Endothelial cell of umbilical vein (primary cell): ENCODE data around the gene RMI2. TPM values are rescaled to one million over a fixed set of nuclear protein-coding genes. Genes with fewer than 3 reads are reported as not detected.

Source experiments
- BruUV-seq: library from RNA; stranded (reverse); fragments of 400-500 nt; replicated peaks from 2 replicates; lab custom pipeline; 2021; lab: Mats Ljungman, UMichigan
- CTCF ChIA-PET: fragments of 300-600, 350-600 bp; sonication (Branson Sonifier 250); formaldehyde crosslinking; loops from one replicate; lab custom pipeline; 2021; ENCODE audit warnings: antibody characterized with exemption, inconsistent platforms; lab: Charles Lee
- POLR2A ChIA-PET: fragments of 300-600, 350-600 bp; sonication (Branson Sonifier 250); formaldehyde crosslinking; loops from one replicate; lab custom pipeline; 2021; ENCODE audit warnings: antibody characterized with exemption, inconsistent platforms; lab: Charles Lee
- DNase-seq: peaks from one replicate; pipeline ENCODE4 v3.0.0-alpha.2; 2011; ENCODE audit warnings: low read depth, low spot score
- FAIRE-seq: peaks from 2 replicates; lab custom pipeline; 2011; peaks lifted over from hg19 to GRCh38; lab: Jason Lieb, UNC
- H2AFZ ChIP-seq: 2 replicates; pipeline ENCODE4 v1.6.0; 2012; ENCODE audit warnings: low read depth, low read length, control low read depth, inconsistent platforms
- H3K27ac ChIP-seq: 2 replicates; pipeline ENCODE4 v1.5.1; 2011; ENCODE audit warnings: low read depth, mild to moderate bottlenecking, control low read depth, low read length, moderate library complexity; ENCODE audit not compliant: insufficient read depth
- H3K27me3 ChIP-seq, 2 experiments: 2 replicates each; pipeline versions ENCODE4 v1.6.0 to v1.6.1; 2011; ENCODE audit warnings: low read length in 2 of 2, mixed read lengths in 1 of 2; ENCODE audit not compliant: control insufficient read depth in 2 of 2, insufficient read depth in 2 of 2
- H3K36me3 ChIP-seq, 2 experiments: 2 replicates in 1 of 2; 3 replicates in 1 of 2; pipeline ENCODE4 v1.5.1; 2011; ENCODE audit warnings: low read length in 2 of 2, mild to moderate bottlenecking in 1 of 2, moderate library complexity in 1 of 2; ENCODE audit not compliant: control insufficient read depth in 2 of 2, insufficient read depth in 2 of 2; ENCODE audit errors: extremely low read depth in 1 of 2
- H3K4me1 ChIP-seq: 3 replicates; pipeline ENCODE4 v1.5.1; 2011; ENCODE audit warnings: mild to moderate bottlenecking, low read length; ENCODE audit not compliant: control insufficient read depth, insufficient read depth; ENCODE audit errors: extremely low read depth
- H3K4me2 ChIP-seq: 2 replicates; pipeline ENCODE4 v1.6.1; 2011; ENCODE audit warnings: low read length, control low read depth, mixed read lengths; ENCODE audit not compliant: insufficient read depth
- H3K4me3 ChIP-seq, 3 experiments: fragments of 200-600 bp in 1 of 3; sonication (generic), shearing (Covaris generic) in 1 of 3; replicated peaks in 1 of 3; 2 replicates each; pipeline ENCODE4 v1.5.1; 2011 to 2016; ENCODE audit warnings: control low read depth in 3 of 3, low read length in 3 of 3, mild to moderate bottlenecking in 2 of 3, inconsistent platforms in 1 of 3, low read depth in 1 of 3, moderate library complexity in 1 of 3; ENCODE audit not compliant: insufficient read depth in 1 of 3
- H3K79me2 ChIP-seq: 2 replicates; pipeline ENCODE4 v1.6.0; 2012; ENCODE audit warnings: low read length, inconsistent platforms; ENCODE audit not compliant: control insufficient read depth, insufficient read depth
- H3K9ac ChIP-seq: replicated peaks from 2 replicates; pipeline ENCODE3; 2011; ENCODE audit warnings: low read length, control low read depth; ENCODE audit not compliant: insufficient read depth; ENCODE audit errors: extremely low read depth
- H3K9me1 ChIP-seq: replicated peaks from 3 replicates; pipeline ENCODE4 v1.6.0; 2011; ENCODE audit warnings: mild to moderate bottlenecking, low read length; ENCODE audit not compliant: control insufficient read depth, insufficient read depth; ENCODE audit errors: extremely low read depth
- H3K9me3 ChIP-seq: replicated peaks from 2 replicates; pipeline ENCODE4 v1.5.1; 2012; ENCODE audit warnings: low read length, inconsistent platforms; ENCODE audit not compliant: control insufficient read depth, insufficient read depth
- H4K20me1 ChIP-seq: replicated peaks from 2 replicates; pipeline ENCODE3; 2011; ENCODE audit warnings: mild to moderate bottlenecking, low read length; ENCODE audit not compliant: control insufficient read depth, insufficient read depth; ENCODE audit errors: extremely low read depth
- EZH2 ChIP-seq: IDR thresholded peaks from 2 replicates; pipeline ENCODE4 v1.6.1; 2012; ENCODE audit warnings: borderline replicate concordance, low read depth, mild to moderate bottlenecking, moderate library complexity, low read length, inconsistent platforms; ENCODE audit not compliant: severe bottlenecking
- FOS ChIP-seq: IDR thresholded peaks from 2 replicates; pipeline ENCODE4 v1.6.1; 2011; ENCODE audit warnings: mild to moderate bottlenecking, low read length, moderate library complexity, borderline replicate concordance; ENCODE audit not compliant: insufficient read depth
- GATA2 ChIP-seq: IDR thresholded peaks from 2 replicates; pipeline ENCODE4 v1.7.0; 2011; ENCODE audit warnings: low read depth, mild to moderate bottlenecking, moderate library complexity, mixed read lengths, low read length; ENCODE audit not compliant: insufficient read length, insufficient read depth
- JUN ChIP-seq: IDR thresholded peaks from 2 replicates; pipeline ENCODE4 v1.6.1; 2011; ENCODE audit warnings: borderline replicate concordance, low read depth; ENCODE audit not compliant: insufficient read length, insufficient read depth
- MYC ChIP-seq: IDR thresholded peaks from one replicate; pipeline ENCODE4 v1.6.1; 2011; ENCODE audit warnings: mild to moderate bottlenecking, low read depth, low read length
- POLR2A ChIP-seq: IDR thresholded peaks from 2 replicates; pipeline ENCODE4 v1.6.1; 2012; ENCODE audit warnings: low read depth, mild to moderate bottlenecking, control low read depth, low read length
- POLR2AphosphoS5 ChIP-seq: IDR thresholded peaks from 2 replicates; pipeline ENCODE4 v1.6.1; 2012; ENCODE audit warnings: low read depth, mild to moderate bottlenecking, control low read depth, low read length, moderate library complexity; ENCODE audit not compliant: insufficient read depth
- dilution Hi-C: fragments of 300-500 bp; cut with MboI; formaldehyde crosslinking; loops from one replicate; pipeline ENCODE4 v1.15.0; 2019; ENCODE audit warnings: low sequenced_read_pairs; ENCODE audit not compliant: extremely low pct_ligation_motif_present
- intact Hi-C: fragments of 100-400 bp; cut with micrococcal nuclease; formaldehyde crosslinking; loops from one replicate; pipeline ENCODE4 v1.10.0; 2022
- polyA plus RNA-seq, 4 experiments: library from polyadenylated mRNA; depleted of rRNA in 3 of 4; stranded (reverse) in 3 of 4; unstranded in 1 of 4; fragments of >200 nt; gene quantifications; 2 replicates each; pipeline versions ENCODE4 v1.2.1 to v1.2.3, GENCODE V29; 2011 to 2012; ENCODE audit warnings: missing spikeins in 1 of 4
- total RNA-seq: library from RNA; stranded (reverse); gene quantifications from 2 replicates; pipeline ENCODE4 v1.2.3, GENCODE V29; 2021
- TF ChIP-seq, protein P1 (sequence below): IDR thresholded peaks from 2 replicates; pipeline ENCODE4 v1.6.1; 2011; ENCODE audit not compliant: insufficient read depth, insufficient read length
- TF ChIP-seq, protein P2 (sequence below), 2 donors: IDR thresholded peaks; 1 replicate in 1 of 2; 2 replicates in 1 of 2; pipeline ENCODE4 v1.5.1; 2011; ENCODE audit warnings: low read length in 2 of 2, mild to moderate bottlenecking in 2 of 2, moderate library complexity in 2 of 2, control low read depth in 1 of 2, inconsistent platforms in 1 of 2, low read depth in 1 of 2; ENCODE audit not compliant: insufficient read depth in 1 of 2; ENCODE audit errors: extremely low read depth in 1 of 2

RMI2 gene
- total and polyA plus RNA-seq, 2 donors (not counting 3 experiments of a cell fraction or from before 2014, with no cell fraction given): 5.3 to 7.7 TPM

DNA sequence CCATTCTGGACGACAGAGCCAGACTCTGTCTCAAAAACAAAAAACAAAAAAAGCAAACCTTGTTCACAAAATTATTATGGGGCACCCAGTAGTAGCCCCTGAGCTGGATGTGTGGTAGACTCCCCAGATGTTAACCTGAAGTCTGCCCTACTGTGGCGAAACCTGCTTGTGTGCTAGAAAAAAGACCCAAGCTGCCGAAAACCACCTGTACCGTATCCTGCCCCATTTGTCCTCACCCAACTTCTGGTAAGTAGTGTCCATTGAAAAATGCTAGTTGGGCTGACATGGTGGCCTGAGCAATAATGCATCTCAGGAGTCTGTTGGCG is 9.1 kb downstream of the RMI2 start:
- no peaks in the 10 kb centered on the region for H4K20me1 ChIP-seq
- CTCF ChIA-PET: interaction anchor here (1.1 to 2.5 kb wide), 2 partner anchors 98 to 383 kb away, joined by 4 to 10 read pairs; partner anchors contain the start of gene SOCS1
- DNase-seq (no peak), FAIRE-seq (no peak)
- no peaks in the 10 kb centered on the region for H3K79me2 ChIP-seq
- no peak overlapping the region for H2AFZ ChIP-seq
- H3K9me1 ChIP-seq: no peaks in the 10 kb centered on the region
- dilution Hi-C loops: no loop called here
- H3K4me1 ChIP-seq: peaks cover 6% of the 10 kb centered on the region
- H3K27me3 ChIP-seq: no peaks in the 10 kb centered on the region
- intact Hi-C loops: no loop called here
- H3K4me3 ChIP-seq: no peak overlapping the region
- POLR2A ChIA-PET: no interaction called here
- BruUV-seq: no TSS peak
- no peaks in the 10 kb centered on the region for H3K9me3 ChIP-seq
- no peaks in the 10 kb centered on the region for H3K36me3 ChIP-seq
- no peak overlapping the region for H3K4me2 ChIP-seq
- no peak overlapping the region for H3K27ac ChIP-seq
- H3K9ac ChIP-seq: no peak overlapping the region
- TF ChIP-seq GATA2 (no peak), EZH2 (no peak), MYC (no peak), JUN (no peak), FOS (no peak), POLR2AphosphoS5 (no peak), POLR2A (no peak)
- TF ChIP-seq, protein P1, sequence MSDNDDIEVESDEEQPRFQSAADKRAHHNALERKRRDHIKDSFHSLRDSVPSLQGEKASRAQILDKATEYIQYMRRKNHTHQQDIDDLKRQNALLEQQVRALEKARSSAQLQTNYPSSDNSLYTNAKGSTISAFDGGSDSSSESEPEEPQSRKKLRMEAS: no peak
- TF ChIP-seq, protein P2, sequence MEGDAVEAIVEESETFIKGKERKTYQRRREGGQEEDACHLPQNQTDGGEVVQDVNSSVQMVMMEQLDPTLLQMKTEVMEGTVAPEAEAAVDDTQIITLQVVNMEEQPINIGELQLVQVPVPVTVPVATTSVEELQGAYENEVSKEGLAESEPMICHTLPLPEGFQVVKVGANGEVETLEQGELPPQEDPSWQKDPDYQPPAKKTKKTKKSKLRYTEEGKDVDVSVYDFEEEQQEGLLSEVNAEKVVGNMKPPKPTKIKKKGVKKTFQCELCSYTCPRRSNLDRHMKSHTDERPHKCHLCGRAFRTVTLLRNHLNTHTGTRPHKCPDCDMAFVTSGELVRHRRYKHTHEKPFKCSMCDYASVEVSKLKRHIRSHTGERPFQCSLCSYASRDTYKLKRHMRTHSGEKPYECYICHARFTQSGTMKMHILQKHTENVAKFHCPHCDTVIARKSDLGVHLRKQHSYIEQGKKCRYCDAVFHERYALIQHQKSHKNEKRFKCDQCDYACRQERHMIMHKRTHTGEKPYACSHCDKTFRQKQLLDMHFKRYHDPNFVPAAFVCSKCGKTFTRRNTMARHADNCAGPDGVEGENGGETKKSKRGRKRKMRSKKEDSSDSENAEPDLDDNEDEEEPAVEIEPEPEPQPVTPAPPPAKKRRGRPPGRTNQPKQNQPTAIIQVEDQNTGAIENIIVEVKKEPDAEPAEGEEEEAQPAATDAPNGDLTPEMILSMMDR (IDR thresholded peaks at IDR 0.05; ENCODE audit: extremely low read depth in 1 of 2, insufficient read depth in 1 of 2, low read depth in 1 of 2, low read length in 2 of 2): no peak
